DND-41 (cell line): ENCODE measurements around the gene TSEN15.

ENCODE experiments used
- CTCF ChIP-seq: IDR thresholded peaks from 2 replicates; pipeline ENCODE4 v1.5.1; 2012; ENCODE audit warnings: borderline replicate concordance, low read length, moderate library complexity, mild to moderate bottlenecking; ENCODE audit not compliant: poor library complexity, severe bottlenecking; ENCODE audit errors: extremely low read depth
- EZH2 ChIP-seq: IDR thresholded peaks from 3 replicates; pipeline ENCODE4 v1.6.1; 2012; ENCODE audit warnings: borderline replicate concordance, low read depth, mild to moderate bottlenecking, moderate library complexity, low read length, inconsistent platforms; ENCODE audit not compliant: severe bottlenecking

DNA sequence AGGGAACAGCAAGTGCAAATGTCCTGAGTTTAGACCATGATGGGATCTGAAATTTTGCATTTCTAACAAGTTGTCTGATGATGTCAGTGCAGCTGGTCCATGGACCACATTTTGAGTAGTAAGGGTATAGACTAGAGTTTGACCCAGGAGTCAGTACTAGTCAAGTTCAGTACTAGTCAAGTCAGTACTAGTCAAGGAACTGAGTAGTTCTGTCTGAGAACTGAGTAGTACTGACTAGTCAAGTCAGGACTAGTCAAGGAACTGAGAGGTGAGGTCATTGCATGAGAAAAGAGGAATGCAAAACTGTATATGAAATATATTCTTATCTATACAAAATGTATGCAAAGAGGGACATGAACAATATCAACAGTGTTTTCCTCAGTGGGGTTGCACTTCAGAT, 34.1 kb downstream of the TSEN15 start:
- TF ChIP-seq CTCF = no peak
- no peak for TF ChIP-seq EZH2
